Activated naive CD4-positive, alpha-beta T cell treated with anti-CD3 and anti-CD28 coated beads, Interleukin-2, amount 50 U/mL, for 24 hours (primary cell): ENCODE measurements around the gene LRRK2.

ENCODE experiments used
- H3K27ac Mint-ChIP-seq: one replicate; pipeline ENCODE4 v1.8.0; 2021; ENCODE audit warnings: mild to moderate bottlenecking, mixed read lengths
- H3K27me3 Mint-ChIP-seq: one replicate; pipeline ENCODE4 v1.8.0; 2021; ENCODE audit warnings: mixed read lengths
- H3K36me3 Mint-ChIP-seq: one replicate; pipeline ENCODE4 v1.8.0; 2021; ENCODE audit warnings: mixed read lengths
- H3K4me1 Mint-ChIP-seq: one replicate; pipeline ENCODE4 v1.8.0; 2021; ENCODE audit warnings: mixed read lengths
- H3K4me3 Mint-ChIP-seq: one replicate; pipeline ENCODE4 v1.8.0; 2021; ENCODE audit warnings: mild to moderate bottlenecking, mixed read lengths
- H3K9me3 Mint-ChIP-seq: one replicate; pipeline ENCODE4 v1.8.0; 2021; ENCODE audit warnings: mixed read lengths

Gene LRRK2

DNA sequence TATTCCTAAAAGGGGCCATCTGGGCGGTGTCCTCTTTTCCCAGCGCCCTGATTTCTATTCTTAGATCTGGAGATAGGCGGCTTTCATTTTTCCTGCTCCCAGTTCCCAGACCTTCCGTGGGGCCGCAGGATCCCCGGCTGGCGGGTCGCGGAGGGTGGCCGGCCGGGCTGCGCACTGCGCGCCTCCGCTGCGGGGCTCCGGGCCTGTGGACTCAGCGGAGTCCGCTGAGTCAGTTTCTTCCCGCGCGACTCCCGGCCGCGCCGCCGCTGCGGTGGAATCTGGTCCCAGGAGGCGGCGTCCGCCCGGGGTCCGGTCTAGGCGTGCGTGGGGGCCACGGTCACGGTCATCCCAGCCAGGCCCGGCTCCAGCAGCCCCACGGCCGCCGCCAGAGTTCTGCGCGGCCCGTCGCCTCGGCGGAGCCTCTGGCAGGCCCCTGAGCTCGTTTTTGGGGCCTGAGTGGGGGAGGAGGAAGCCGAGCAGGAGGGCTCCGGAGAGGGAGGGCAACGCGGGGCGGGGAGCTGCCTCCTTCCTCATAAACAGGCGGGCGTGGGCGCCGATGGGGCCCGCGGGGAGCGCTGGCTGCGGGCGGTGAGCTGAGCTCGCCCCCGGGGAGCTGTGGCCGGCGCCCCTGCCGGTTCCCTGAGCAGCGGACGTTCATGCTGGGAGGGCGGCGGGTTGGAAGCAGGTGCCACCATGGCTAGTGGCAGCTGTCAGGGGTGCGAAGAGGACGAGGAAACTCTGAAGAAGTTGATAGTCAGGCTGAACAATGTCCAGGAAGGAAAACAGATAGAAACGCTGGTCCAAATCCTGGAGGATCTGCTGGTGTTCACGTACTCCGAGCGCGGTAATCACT lies at the start of gene LRRK2:
LRRK2 (plus strand) TSS at position 559 of the 853 bp plus-strand sequence; CDS start at position 694, 135 bp downstream.
- Mint-ChIP-seq H3K9me3 (peaks cover 4% of the 10 kb centered on the region), H3K4me1 (peaks cover 8% of the 10 kb centered on the region), H3K27me3 (peaks cover 37% of the 10 kb centered on the region), H3K36me3 (no peaks in the 10 kb centered on the region), H3K4me3 (peak within 1 kb of the TSS; percentile 20), H3K27ac (no peak within 1 kb of the TSS)

DNA sequence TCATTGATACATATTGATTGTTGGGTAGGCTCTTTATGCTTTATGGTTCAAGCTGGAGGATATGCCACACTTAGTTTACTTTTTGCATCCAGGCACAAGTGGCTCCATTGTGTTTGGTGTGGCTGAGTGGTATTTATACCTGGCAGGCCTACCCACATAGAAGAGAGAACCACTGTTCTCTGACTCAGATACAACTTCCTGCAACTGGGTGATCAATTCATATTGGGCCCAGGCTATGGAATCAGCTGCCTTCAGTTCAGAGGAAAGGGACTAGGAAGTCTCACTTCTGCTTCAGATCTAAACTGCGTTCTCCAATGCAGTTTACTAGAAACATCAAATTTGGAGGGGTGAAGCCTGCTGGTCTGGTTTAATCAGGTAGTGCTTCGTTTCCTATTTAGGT lies 49.8 kb upstream of the LRRK2 start:
- peaks cover 3% of the 10 kb centered on the region for H3K27me3 Mint-ChIP-seq
- H3K36me3 Mint-ChIP-seq, result no peaks in the 10 kb centered on the region
- no peak overlapping the region for H3K27ac Mint-ChIP-seq
- no peak overlapping the region for H3K4me3 Mint-ChIP-seq
- no peaks in the 10 kb centered on the region for H3K9me3 Mint-ChIP-seq
- no peaks in the 10 kb centered on the region for H3K4me1 Mint-ChIP-seq

DNA sequence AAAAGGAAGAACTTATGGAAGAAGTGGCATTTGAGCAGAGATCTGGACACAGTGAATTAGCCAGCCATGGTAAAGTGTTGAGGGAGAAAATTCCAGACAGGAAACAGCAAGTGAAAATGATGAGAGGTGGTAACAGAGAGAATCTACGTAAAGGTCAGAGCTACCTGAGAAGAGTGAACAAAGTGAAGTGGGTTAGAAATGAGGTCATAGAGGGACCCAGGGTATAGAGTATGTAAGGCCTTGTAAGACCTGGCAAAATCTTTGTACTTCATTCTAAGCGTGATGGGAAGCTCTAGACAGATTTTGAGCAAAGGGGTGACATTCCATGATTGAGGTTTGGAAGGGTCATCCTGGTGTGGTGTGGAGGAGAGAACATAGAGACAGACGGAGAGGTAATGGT lies 49.3 kb upstream of the LRRK2 start:
- peaks cover 3% of the 10 kb centered on the region for H3K27me3 Mint-ChIP-seq
- no peaks in the 10 kb centered on the region for H3K4me1 Mint-ChIP-seq
- H3K4me3 Mint-ChIP-seq, result no peak overlapping the region
- H3K9me3 Mint-ChIP-seq, result no peaks in the 10 kb centered on the region
- no peak overlapping the region for H3K27ac Mint-ChIP-seq
- no peaks in the 10 kb centered on the region for H3K36me3 Mint-ChIP-seq

DNA sequence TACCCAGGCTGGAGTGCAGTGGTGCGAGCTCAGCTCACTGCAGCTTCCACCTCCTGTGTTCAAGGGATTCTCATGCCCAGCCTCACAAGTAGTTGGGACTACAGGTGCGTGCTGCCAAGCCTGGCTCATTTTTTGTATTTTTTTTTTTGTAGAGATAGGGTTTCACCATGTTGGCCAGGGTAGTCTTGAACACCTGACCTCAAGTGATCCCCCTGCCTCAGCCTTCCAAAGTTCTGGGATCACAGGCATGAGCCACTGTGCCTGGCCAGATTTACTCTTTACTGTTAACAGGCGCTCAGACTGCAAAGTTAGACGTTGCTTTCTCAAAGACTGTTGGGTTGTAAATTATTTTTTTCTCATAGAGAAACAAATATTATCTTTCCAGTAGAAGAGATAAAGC lies 46.1 kb upstream of the LRRK2 start:
- no peak overlapping the region for H3K4me3 Mint-ChIP-seq
- no peak overlapping the region for H3K27ac Mint-ChIP-seq
- no peaks in the 10 kb centered on the region for H3K27me3 Mint-ChIP-seq
- no peaks in the 10 kb centered on the region for H3K9me3 Mint-ChIP-seq
- H3K4me1 Mint-ChIP-seq, result peaks cover 9% of the 10 kb centered on the region
- H3K36me3 Mint-ChIP-seq, result no peaks in the 10 kb centered on the region

DNA sequence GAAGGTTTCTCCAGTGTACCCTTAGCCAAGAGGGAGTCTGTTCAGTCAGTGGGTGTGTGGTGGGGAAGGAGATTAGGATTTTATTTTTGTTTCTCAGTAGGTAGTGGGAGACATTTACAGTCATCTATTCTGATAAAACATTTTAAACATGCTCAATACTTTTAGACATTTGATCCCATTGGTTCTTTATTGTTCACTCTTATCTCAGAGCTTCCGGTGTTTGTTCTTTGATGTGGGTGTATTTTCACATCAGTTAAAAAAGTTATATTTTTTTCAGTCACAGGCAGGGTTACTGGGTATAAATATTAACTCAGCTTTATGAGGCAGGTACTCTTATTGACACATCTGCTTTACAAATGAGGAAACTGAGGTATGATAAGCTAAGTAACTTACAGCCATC lies 43.3 kb upstream of the LRRK2 start:
- H3K27me3 Mint-ChIP-seq, result no peaks in the 10 kb centered on the region
- no peaks in the 10 kb centered on the region for H3K9me3 Mint-ChIP-seq
- H3K4me3 Mint-ChIP-seq, result no peak overlapping the region
- no peaks in the 10 kb centered on the region for H3K36me3 Mint-ChIP-seq
- peaks cover 9% of the 10 kb centered on the region for H3K4me1 Mint-ChIP-seq
- no peak overlapping the region for H3K27ac Mint-ChIP-seq

DNA sequence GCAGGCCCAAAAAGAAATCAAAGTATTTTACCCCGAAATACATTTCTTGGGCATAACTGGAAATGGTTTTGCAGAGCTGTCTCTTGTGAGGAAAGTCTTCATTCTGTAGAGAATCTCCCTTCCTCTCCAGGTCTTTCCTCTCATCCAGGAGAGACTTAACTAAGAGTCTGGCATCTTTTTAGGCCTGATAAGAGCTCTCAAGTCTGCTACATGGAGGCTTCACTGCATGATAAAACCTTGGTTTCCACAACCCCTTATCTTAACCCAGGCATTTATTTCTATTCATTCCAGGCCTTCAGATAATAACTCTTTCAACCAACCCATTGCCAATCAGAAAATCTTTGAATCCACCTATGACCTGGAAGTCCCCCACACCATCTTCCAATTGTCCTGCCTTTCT lies 41.1 kb upstream of the LRRK2 start:
- Mint-ChIP-seq H3K9me3 (no peaks in the 10 kb centered on the region), H3K4me3 (no peak overlapping the region), H3K27me3 (no peaks in the 10 kb centered on the region), H3K36me3 (no peaks in the 10 kb centered on the region), H3K27ac (no peak overlapping the region), H3K4me1 (peaks cover 9% of the 10 kb centered on the region)

DNA sequence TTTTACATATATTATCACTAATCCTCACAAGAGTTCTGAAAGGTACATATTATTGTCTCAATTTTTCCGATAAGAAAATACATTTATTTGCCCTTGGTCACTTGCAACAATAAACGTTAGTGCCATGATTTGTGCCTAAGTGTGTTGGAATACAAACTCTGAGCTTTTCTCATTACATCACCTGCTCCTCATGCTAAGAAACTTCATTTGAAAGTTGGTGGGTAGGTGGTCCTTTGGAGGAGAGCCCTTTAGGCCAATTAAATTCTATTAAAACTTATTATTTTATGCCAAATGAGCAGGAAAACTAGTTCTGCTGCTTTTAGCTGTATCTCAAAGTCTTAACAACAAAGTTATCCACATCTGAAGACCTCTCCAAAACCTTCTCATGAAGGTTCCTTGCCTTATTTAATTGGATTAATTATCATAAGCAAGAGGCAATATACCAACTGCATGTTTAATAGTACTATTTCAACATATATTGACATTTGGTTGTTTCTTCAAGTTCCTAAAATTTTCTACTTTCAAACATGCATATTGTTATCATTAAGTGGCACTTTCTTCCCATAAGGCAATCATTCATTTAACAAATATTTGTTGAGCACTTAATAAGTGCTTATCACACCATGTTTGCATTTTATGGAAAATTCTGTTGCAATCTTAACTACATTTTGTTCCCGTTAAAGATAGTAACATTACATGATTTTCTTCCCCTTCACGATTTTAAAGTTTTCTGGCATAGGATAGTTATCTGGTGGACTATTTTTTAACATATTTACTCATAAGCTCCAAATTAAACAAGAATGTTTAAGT lies 40.1 kb upstream of the LRRK2 start:
- Mint-ChIP-seq H3K36me3 (no peaks in the 10 kb centered on the region), H3K4me3 (no peak overlapping the region), H3K27me3 (no peaks in the 10 kb centered on the region), H3K27ac (no peak overlapping the region), H3K9me3 (no peaks in the 10 kb centered on the region), H3K4me1 (peaks cover 9% of the 10 kb centered on the region)

DNA sequence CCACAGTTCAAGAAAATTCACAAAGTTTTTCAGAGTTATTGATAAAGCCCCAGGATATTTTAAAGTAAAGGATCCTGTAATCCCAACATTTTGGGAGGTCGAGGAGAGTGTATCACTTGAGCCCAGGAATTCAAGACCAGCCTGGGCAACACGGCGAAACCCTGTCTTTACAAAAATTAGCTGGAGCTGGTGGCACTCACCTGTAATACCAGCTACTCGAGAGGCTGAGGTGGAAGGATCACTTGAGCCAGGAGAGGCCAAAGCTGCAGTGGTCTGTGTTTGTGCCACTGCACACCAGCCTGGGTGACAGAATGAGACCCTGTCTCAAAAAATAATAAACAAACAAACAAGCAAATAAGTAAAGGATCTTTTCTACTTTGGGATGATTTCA lies 39.5 kb upstream of the LRRK2 start:
- Mint-ChIP-seq H3K27me3 (no peaks in the 10 kb centered on the region), H3K27ac (no peak overlapping the region), H3K36me3 (no peaks in the 10 kb centered on the region), H3K4me1 (peaks cover 9% of the 10 kb centered on the region), H3K9me3 (no peaks in the 10 kb centered on the region), H3K4me3 (no peak overlapping the region)

DNA sequence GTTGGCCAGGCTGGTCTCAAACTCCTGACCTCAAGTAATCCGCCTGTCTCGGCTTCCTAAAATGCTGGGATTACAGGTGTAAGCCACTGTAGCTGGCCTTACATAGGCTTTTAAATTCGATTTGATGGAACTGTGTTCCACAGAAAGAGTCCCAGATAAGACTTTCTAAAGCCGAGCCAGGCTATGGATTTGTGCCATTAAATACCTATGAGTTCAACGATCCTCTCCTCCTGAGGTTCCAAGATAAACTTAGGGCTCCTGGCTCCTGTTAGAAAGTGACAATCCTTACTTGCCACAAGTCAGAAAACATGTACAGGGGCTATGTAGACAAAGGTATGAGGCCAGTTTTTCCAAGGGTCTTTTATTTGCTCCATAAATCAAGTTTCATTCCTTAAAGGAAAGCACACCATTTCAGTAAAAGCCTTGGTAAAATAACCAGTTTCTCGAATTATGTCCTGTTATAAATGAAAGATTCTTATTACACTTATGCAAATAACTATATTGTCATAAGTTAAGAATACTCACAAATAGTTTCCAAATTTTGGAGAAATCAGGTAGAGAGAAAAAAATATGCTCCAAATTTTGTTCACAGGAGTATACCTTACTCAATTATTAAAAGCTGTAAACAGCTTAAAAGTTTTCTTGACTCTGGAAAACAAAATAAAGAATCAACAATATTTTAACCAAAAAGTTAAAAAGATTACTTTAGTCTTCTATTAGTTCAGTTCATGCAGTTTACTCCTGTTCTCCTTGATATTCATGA lies 36.1 kb upstream of the LRRK2 start:
- no peak overlapping the region for H3K4me3 Mint-ChIP-seq
- no peaks in the 10 kb centered on the region for H3K27me3 Mint-ChIP-seq
- no peaks in the 10 kb centered on the region for H3K36me3 Mint-ChIP-seq

DNA sequence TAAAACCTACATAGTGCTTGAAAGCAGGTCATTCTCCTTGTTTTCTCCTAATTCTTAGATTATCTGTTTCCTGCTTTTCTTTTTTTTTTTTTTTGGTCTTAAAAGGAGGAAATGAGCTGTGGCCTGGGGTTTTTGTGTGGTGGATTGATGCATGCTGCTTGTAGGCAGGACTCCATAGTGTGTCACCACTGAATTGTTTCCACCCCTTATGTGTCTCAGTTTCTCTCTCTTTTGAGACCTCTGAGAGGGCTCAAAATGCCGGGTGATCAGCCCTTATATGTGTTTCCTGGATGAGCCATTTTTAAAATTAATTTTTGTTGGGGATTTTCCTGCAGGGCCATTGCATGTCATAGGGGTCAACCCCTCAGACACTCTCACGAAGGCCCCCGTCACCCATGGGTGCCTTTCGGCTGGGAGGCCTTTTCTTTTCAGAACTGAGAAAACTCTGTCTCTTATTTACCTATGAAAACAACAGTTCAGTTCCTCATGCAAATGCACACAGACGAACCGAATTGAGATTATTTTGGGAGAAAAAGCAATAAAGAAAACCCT lies 32.0 kb upstream of the LRRK2 start:
- Mint-ChIP-seq H3K4me3 (no peak overlapping the region), H3K9me3 (no peaks in the 10 kb centered on the region), H3K36me3 (no peaks in the 10 kb centered on the region), H3K4me1 (no peaks in the 10 kb centered on the region), H3K27me3 (peaks cover 1% of the 10 kb centered on the region), H3K27ac (no peak overlapping the region)

More for the DNA sequence above, 36.1 kb upstream of the LRRK2 start:
- Mint-ChIP-seq H3K9me3 (no peaks in the 10 kb centered on the region), H3K4me1 (no peaks in the 10 kb centered on the region), H3K27ac (no peak overlapping the region)

DNA sequence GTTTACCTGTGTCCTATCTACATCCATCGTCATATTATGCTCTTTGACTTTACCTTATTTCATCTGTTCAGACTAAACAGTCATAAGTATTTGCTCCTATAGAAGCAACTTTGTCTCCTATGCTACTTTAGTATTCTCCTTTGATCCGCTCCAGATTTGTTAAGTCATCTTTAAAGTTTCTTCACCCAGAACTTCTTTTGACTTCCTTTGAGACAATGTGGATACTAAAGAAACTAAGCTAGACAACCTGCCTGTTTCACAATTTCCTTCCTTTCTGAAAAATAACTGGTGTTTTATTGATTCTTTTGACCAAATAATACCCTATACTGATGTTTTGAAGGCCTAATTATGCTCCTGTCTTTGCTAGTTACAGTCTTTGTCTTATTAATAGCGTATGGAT lies 30.0 kb upstream of the LRRK2 start:
- Mint-ChIP-seq H3K36me3 (no peaks in the 10 kb centered on the region), H3K4me1 (no peaks in the 10 kb centered on the region), H3K27me3 (peaks cover 4% of the 10 kb centered on the region), H3K9me3 (no peaks in the 10 kb centered on the region), H3K27ac (no peak overlapping the region), H3K4me3 (no peak overlapping the region)

DNA sequence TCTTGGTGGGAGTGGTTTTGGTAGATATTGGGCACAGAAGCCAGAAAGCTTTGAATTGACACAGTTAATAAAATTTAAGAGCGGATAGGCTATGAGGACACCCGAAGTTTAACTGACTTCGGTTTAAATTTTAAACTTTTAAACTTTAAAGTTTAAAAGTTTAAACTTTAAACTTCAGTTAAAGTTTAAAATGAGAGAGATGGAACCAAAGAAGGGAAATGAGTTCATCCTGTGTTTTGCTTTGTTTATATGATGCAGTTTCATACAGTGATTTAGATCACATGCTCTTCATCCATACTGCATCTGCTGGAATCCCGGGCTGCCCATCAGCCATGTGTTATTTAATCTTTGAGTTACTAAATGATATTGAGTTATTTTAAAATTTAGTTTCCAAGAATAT lies 27.2 kb upstream of the LRRK2 start:
- Mint-ChIP-seq H3K9me3 (no peaks in the 10 kb centered on the region), H3K4me3 (no peak overlapping the region), H3K4me1 (no peaks in the 10 kb centered on the region), H3K27me3 (peaks cover 6% of the 10 kb centered on the region), H3K36me3 (no peaks in the 10 kb centered on the region), H3K27ac (no peak overlapping the region)

DNA sequence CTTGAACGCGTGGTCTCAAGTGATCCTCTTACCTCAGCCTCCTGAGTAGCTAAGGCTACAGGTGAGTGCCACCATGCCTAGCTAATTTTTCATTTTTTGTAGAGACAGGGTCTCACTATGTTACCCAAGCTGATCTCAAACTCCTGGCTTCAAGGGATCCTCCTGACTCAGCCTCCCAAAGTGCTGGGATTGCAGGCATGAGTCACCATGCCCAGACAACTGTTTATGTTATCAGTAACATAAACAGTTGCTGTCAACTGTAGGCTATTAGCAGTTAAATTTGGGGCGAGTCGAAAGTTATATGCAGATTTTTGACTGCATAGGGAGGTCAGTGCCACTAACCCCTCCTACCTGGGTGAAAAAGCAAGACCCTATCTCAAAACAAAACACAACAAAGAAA lies 26.2 kb upstream of the LRRK2 start:
- Mint-ChIP-seq H3K36me3 (no peaks in the 10 kb centered on the region), H3K4me1 (no peaks in the 10 kb centered on the region), H3K4me3 (no peak overlapping the region), H3K9me3 (no peaks in the 10 kb centered on the region), H3K27me3 (peaks cover 6% of the 10 kb centered on the region), H3K27ac (no peak overlapping the region)

DNA sequence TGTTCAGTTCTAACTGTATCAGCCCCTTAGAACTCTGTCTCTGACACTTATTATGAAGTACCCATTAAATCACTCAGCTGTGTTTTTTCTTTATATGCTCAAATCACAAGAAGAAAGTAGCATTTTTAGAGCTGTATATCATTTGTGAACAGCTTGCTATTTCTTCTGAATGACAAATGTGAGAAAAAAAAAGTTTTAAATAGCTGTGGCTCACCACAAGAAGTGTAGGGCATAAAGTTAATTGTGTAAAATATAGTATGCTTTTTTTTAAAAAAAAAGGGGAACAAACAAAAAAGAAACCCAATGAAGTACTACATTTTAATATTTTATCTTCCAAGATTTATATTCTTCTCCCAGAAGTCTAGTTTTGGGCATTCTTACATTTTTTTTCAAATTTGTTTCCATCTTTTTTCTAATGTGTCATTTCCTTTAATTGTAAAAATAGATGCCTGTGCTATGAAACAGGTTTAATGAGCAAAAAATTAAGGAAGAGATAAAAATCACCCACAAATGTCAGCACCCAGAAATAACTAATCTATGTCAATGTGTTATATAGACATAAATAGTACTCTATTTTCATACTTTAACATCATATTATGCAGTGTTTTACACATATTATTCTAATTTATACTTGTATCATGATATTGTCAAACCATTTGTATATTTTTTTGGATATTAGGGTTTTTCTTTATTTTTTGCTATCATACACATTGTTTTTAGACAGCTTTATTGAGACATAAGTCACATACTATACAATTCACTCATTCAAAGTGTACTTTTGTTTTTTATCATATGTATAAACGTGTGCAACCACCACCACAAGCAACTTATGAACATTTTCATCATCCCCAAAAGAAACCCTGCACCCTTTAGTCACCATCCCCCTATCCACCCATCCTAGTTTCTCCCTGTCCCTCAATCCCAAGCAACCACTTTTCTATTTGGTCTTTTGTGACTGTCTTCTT lies 22.4 kb upstream of the LRRK2 start:
- Mint-ChIP-seq H3K27ac (no peak overlapping the region), H3K36me3 (no peaks in the 10 kb centered on the region), H3K9me3 (no peaks in the 10 kb centered on the region), H3K27me3 (peaks cover 4% of the 10 kb centered on the region), H3K4me1 (no peaks in the 10 kb centered on the region), H3K4me3 (no peak overlapping the region)

DNA sequence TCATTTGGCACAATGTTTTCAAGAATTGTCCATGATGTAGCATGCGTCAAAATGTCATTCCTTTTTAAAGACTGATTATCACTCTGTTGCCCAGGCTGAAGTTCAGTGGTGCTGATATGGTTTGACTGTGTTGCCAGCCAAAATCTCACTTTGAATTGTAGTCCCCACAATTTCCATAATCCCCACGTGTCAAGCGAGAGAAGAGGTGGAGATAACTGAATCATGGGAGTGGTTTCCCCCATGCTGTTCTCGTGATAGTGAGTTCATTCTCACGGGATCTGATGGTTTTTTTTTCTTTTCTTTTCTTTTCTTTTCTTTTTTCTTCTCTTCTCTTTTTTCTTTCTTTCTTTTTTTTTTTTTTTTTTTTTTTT lies 21.8 kb upstream of the LRRK2 start:
- H3K9me3 Mint-ChIP-seq, result no peaks in the 10 kb centered on the region
- H3K27ac Mint-ChIP-seq, result no peak overlapping the region
- H3K4me3 Mint-ChIP-seq, result no peak overlapping the region
- no peaks in the 10 kb centered on the region for H3K4me1 Mint-ChIP-seq
- no peaks in the 10 kb centered on the region for H3K36me3 Mint-ChIP-seq
- peaks cover 4% of the 10 kb centered on the region for H3K27me3 Mint-ChIP-seq
